T1000 (cell line): ENCODE results near the gene AP1B1.

Experiments used
- DNase-seq: peaks from one replicate; lab custom pipeline; 2025; ENCODE audit warnings: mixed read lengths; lab: John Stamatoyannopoulos, UW

The AP1B1 gene

GRCh38 chr22:29313576-29314466 lies 74.5 kb downstream of the AP1B1 start:
- no peak for DNase-seq

DNA sequence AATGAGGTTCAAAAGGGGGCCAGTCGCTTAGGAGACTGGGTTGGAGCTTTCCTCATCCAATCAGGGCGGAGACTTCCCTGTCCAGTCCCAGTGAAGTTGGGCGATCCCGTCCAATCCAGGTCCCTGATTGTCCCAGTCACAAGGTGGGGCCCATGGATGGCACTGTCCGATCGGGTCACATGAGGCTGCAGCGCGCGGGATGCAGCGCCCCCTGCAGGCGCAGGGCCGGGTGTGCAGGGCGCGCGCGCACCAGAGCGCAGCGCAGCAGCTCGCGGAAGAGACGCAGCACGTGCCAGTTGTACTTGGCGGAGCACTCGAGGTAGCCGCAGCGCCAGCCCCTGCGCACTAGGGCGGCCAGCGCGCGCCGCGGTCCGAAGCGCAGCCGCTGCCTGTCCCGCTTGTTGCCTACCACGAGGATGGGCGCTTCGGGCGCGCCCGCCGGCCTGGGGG lies 75.2 kb downstream of the AP1B1 start:
- DNase-seq = no peak

DNA sequence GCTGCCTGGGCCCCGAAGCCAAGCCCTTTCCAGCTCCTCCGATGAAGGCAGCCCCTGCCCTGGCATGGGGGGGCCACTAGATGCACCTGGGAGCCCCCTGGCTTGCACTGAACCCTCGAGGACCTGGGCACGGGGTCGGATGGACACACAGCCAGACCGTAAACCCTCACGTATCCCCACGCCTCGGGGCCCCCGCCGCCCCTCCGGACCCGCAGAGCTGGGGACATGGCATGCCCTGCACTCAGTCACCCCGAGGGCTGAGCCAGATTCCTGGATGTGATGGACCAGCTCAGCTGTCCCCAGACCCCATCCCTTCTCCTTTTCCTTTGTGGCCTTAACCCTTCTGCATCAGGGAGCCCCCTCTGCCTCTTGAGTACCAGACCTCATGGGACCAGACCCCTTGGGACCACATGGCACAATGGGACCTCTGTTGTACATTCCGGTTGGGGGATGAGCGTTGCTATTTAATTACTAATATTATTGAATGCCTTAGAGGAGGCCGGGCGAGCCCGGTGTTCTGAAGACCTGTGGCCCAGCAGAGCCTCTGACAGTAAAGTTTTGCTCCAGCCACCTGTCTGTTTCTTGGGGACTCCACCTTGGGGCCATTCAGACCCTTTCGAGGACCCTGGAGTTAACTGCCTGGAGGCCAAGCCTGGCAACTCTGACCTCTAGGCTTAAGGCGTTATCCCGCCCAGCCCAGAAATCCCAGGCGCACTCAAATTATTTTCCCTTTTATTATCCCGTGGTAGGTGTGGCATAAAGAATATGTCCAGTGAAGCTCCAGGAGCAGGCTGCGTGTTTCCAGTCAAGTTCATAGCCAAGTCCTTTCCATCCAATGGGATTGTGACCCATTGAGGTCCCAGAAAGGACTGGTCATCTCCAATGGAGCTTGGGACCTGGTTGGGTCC lies 75.9 kb downstream of the AP1B1 start:
- DNase-seq = no peak

DNA sequence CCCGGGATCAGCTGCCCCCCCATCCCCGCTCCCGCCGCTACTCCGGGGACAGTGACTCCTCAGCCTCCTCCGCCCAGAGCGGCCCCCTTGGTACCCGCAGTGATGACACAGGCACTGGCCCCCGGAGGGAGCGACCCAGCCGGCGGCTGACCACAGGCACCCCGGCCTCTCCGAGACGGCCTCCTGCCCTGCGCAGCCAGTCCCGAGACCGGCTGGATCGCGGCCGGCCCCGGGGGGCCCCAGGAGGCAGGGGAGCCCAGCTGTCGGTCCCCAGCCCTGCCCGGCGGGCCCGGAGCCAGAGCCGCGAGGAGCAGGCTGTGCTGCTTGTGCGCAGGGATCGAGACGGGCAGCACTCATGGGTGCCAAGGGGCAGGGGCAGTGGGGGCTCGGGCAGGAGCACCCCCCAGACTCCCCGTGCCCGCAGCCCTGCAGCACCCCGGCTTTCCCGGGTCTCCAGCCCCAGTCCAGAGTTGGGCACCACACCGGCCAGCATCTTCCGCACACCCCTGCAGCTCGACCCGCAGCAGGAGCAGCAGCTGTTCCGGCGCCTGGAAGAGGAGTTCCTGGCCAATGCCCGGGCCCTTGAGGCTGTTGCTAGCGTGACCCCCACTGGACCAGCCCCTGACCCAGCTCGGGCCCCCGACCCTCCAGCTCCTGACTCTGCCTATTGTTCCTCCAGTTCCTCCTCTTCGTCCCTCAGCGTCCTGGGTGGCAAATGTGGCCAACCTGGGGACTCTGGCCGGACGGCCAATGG lies 76.7 kb downstream of the AP1B1 start:
- DNase-seq = no peak

DNA sequence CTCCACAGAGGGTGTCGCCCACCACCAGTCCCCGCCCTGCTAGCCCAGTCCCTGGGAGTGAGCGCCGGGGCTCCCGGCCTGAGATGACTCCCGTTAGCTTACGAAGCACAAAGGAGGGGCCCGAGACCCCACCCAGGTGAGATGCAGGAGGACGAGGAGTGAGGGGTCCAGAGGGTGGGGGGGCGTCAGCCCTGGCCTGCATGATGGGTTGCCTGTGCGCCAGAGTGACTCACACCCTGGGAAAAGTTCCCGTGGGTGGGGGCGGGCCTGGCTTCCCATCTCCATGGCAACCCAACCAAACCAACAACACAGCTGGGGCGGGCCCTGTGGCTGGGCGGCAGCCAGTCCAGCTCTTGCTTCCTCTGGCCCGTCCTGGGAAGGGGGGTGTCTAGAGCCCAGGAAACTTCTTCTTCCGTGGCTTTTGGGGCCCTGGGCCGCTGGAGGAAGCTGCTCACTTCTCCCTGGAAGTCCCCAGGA lies 77.5 kb downstream of the AP1B1 start:
- peak; percentile 93 for DNase-seq

- DNase-seq = no peak
Observed at GRCh38 chr22:29310065-29310862, 78.1 kb downstream of the AP1B1 start.

DNA sequence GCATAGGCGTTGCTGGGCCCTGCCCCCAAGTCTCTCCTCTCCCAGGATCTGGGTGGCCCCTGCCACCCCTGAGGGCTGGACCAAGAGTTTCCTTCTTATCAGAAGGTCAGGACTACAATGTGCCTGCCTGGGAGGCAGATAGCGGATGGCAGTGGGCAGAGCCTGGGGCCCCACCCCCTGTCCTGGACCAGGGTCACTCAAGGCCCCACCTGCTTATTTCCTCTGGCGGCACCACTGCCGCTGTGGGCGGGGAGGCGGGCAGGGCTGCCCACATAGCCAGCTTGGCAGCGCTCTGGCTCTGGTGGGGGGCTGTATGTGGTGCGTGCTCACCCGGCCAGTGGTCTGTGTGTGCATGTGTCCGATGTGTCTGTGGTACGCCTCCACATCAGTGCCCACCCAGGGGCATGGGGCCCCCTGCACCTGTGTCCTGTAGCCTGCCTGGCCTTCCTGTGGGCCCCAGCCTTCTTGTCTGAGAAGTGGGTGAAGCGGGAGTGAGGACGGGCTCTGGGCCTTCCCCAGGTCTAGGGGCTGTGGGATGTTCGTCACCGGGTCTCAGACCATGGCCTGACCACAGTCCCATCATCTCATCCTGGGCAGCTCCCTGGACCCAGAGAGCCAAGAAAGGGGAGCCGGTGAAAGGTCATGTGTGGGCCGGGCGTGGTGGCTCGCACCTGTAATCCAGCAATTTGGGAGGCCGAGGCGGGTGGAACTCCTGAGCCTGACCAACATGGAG lies 78.9 kb downstream of the AP1B1 start:
- DNase-seq = no peak

- DNase-seq = peak; percentile 22
Observed at GRCh38 chr22:29308791-29309262, 79.5 kb downstream of the AP1B1 start.

- no peak for DNase-seq
Observed at GRCh38 chr22:29308148-29308790, 80.1 kb downstream of the AP1B1 start.

GRCh38 chr22:29307596-29308147 lies 80.7 kb downstream of the AP1B1 start:
- no peak for DNase-seq

DNA sequence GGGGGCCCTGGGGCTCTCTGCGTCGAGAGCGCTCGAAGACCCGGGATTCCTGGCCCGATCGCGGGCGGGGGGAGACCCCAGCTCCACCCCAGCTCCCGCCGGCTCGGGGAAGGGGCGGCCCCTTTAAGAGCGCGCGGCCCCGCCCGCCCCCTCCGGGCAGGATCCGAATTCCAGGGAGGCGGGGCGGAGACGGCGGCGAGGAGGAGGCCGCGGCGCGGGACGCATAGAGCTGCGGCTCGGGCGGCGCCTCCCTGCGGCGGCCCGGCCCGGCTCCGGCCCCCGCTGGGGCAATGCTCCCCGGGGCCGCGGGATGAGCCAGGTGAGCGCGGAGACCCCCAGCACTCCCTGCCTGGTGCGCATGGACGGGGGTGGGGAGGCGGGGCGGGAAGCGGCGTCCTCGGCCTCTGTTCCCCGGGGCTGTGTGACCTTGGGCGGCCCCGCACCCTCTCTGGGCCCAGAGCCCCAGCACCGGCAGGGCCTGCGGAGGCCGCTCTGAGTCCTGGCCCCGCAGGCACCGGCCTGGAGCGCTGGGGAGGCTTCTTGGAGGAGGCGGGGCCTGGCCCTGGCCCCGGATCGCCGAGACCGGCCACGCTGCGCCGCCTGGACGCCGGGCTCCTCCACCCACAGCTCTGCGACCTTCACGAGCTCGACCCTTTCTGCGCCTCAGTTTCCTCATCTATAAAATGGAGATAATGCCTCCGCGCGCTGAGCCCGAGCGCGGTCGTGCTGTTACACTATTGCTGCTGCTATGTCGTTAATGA lies 81.4 kb downstream of the AP1B1 start:
- peak; percentile 60 for DNase-seq

- DNase-seq = peak; percentile 71
Observed at GRCh38 chr22:29306175-29306834, 82.1 kb downstream of the AP1B1 start, which contains the start of gene GAS2L1. Gene GAS2L1, plus strand, starts transcription at chr22:29306650. Its CDS starts 1,456 bp downstream, at chr22:29308106.

DNA sequence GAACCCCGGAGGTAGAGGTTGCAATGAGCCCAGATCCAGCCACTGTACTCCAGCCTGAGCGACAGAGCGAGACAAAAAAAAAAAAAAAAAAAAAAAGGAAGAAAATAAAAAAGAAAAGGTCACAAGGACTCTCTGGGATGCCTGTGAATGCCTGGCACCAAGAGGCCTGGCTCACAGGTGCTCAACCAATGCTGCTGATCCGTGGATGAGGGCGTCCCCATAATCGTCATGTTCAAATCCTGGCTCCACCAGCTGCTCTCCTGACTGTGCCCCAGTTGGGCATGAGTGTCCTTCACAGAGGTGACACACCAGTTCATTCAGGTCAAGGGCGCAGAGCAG lies 82.6 kb downstream of the AP1B1 start:
- no peak for DNase-seq

DNA sequence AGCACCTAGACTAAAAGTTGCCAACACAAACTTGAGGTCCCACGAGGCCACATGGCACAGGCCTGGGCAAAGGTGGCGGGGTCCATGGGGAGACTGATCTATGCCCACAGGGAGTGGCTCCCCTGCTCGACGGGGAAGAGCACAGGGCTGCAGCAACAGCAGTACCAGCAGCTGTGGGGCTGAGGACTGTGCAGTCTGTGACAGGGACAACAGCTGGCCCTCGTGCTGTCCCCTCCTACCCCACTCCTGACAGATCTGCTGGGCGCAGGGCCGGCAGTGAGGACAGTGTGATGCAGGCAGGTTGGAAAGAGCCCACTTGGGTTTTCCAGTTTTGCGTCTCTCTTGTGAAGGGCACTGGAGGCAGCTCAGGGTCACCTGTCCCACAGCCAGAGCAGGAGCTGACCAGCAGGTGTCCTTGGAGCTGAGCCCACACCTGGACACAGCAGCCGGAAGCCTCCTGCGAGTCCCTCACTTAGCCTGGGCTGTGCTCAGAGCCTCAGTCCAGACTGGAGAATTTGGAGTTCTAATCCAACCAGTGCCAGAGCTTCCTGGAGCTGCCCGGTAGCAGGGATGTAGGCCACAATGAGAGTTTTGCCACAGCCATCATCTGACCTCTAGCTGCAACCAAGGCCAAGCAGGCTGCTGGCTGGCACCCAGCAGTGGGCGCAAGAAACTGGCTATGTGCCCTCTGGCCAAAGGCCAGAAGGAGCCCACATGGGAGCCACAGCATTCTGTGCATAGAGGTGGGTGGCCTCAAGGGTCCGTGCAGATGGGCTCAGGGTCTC lies 85.5 kb downstream of the AP1B1 start:
- DNase-seq = no peak

- no peak for DNase-seq
Observed at GRCh38 chr22:29302402-29302680, 86.0 kb downstream of the AP1B1 start.

DNA sequence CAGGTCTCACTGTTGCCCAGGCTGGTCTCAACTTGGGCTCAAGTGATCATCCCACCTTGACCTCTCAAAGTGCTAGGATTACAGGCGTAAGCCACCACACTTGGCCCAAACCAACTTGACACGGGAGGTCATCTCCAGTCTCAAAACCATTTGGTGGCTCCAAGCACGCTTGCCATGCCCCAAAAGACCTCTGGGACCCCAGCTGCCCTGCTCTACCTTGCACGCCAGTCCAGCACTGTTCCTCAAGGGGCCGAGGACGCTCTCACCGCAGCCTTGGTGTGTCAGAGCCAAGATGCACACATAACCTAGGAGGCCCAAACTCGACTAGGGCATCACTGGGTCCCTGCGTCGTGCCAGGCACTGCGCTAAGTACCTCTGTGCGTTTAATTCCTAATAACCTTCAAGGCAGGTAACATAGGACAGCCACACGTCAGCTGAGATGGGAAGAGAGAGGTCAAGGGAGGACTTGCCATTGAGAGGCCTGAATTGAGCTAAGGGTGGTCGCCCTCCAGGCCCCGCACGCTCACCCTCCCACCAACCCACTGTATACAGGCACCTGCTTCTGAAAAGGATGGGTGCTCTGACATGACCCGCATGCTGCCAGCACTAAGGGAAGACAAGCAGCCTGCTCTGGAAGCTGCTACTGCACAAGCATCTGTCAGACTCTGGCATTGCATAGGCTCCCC lies 86.5 kb downstream of the AP1B1 start:
- DNase-seq = no peak
